ENCODE data around the gene ZBTB44. TPM values are rescaled to one million over a fixed set of nuclear protein-coding genes. Genes with fewer than 3 reads are reported as not detected.

ZBTB44 gene
- total and polyA plus RNA-seq, 7 donors = 9.2 to 162 (median 73.0) TPM

GRCh38 chr11:130179396-130180306 lies 135.1 kb downstream of the ZBTB44 start:
- Histone ChIP-seq H3K27ac (peak overlapping the region in 1 of 4 donors; percentile 22), H3K4me1 (no peaks in the 10 kb centered on the region), H3K27me3 (no peaks in the 10 kb centered on the region), H3K36me3 (no peaks in the 10 kb centered on the region), H3K9me3 (peaks cover 0 to 4% (median 1%) of the 10 kb centered on the region in 4 donors), H3K4me3 (no peak overlapping the region)
- no peak for DNase-seq
- intact Hi-C loops (cut with DNase I) = no loop called here
- TF ChIP-seq CTCF (IDR thresholded peaks at IDR 0.05) = no peak
- no peak for TF ChIP-seq POLR2AphosphoS5 (IDR thresholded peaks at IDR 0.05)
- TF ChIP-seq EP300 (IDR thresholded peaks at IDR 0.05) = no peak
- TF ChIP-seq POLR2A (IDR thresholded peaks at IDR 0.05) = no peak
- 13 to 61% methylated on average over 21 of the region's 21 CpGs for WGBS, 2 donors

- Histone ChIP-seq H3K36me3 (no peaks in the 10 kb centered on the region), H3K9me3 (peaks cover 0 to 6% (median 3%) of the 10 kb centered on the region in 4 donors), H3K4me3 (no peak overlapping the region), H3K4me1 (no peaks in the 10 kb centered on the region), H3K27ac (no peak overlapping the region), H3K27me3 (no peaks in the 10 kb centered on the region)
- 14 to 54% methylated on average over 16 of the region's 16 CpGs for WGBS, 2 donors
- intact Hi-C loops (cut with DNase I) = no loop called here
- DNase-seq = no peak
- TF ChIP-seq POLR2A (IDR thresholded peaks at IDR 0.05) (no peak), CTCF (IDR thresholded peaks at IDR 0.05) (no peak), POLR2AphosphoS5 (IDR thresholded peaks at IDR 0.05) (no peak), EP300 (IDR thresholded peaks at IDR 0.05) (no peak)
Observed at GRCh38 chr11:130178441-130179339, 136.0 kb downstream of the ZBTB44 start.

- H3K4me1 ChIP-seq = no peaks in the 10 kb centered on the region
- intact Hi-C loops (cut with DNase I) = no loop called here
- H3K4me3 ChIP-seq = no peak overlapping the region
- no peak overlapping the region for H3K27ac ChIP-seq
- 32 to 84% methylated on average over 10 of the region's 10 CpGs for WGBS, 2 donors
- no peak for DNase-seq
- peaks cover 0 to 6% (median 3%) of the 10 kb centered on the region in 4 donors for H3K9me3 ChIP-seq
- no peaks in the 10 kb centered on the region for H3K36me3 ChIP-seq
- TF ChIP-seq EP300 (IDR thresholded peaks at IDR 0.05) = no peak
- no peak for TF ChIP-seq CTCF (IDR thresholded peaks at IDR 0.05)
- no peak for TF ChIP-seq POLR2AphosphoS5 (IDR thresholded peaks at IDR 0.05)
- TF ChIP-seq POLR2A (IDR thresholded peaks at IDR 0.05) = no peak
- no peaks in the 10 kb centered on the region for H3K27me3 ChIP-seq
Observed at GRCh38 chr11:130177782-130178181, 136.9 kb downstream of the ZBTB44 start.

Small RNA genes within 50 kb of the gene (small RNA-seq; reads per million reads assigned to genes)
- gene RN7SL778P = 0 reads per million in 3 donors

Other genes with a start within 250 kb of the ZBTB44 start
- gene APLP2, start 245.0 kb downstream of the ZBTB44 start, total RNA-seq = 100 to 1,000 TPM; 247 to 276 (median 256) TPM
- gene APLP2, start 245.0 kb downstream of the ZBTB44 start, polyA plus RNA-seq = 100 to 1,000 TPM in 2 of 3 donors, 10 to 100 TPM in 1; 39.0 to 193 (median 106) TPM
- 1 to 10 TPM; 1.8 to 5.1 (median 3.2) TPM for gene ST14, start 155.1 kb downstream of the ZBTB44 start, total RNA-seq
- gene ST14, start 155.1 kb downstream of the ZBTB44 start, polyA plus RNA-seq = 100 to 1,000 TPM in 2 of 3 donors, 10 to 100 TPM in 1; 51.7 to 324 (median 109) TPM
- 10 to 100 TPM in 1 of 4 donors, 1 to 10 TPM in 3; 3.5 to 11.9 (median 6.7) TPM for gene ADAMTS8, start 113.7 kb upstream of the ZBTB44 start, total RNA-seq
- gene ADAMTS8, start 113.7 kb upstream of the ZBTB44 start, polyA plus RNA-seq = 1 to 10 TPM in 1 of 3 donors, under 1 TPM in 1, not detected in 1; under 0.01 to 3.3 TPM
- 1 to 10 TPM; 2.1 to 8.9 (median 3.2) TPM for gene ADAMTS15, start 133.7 kb upstream of the ZBTB44 start, total RNA-seq
- 1 to 10 TPM in 1 of 3 donors, under 1 TPM in 2; 0.46 to 6.1 (median 0.60) TPM for gene ADAMTS15, start 133.7 kb upstream of the ZBTB44 start, polyA plus RNA-seq

All from sigmoid colon (tissue), 7 donors.